GM23338 (cell line): Measurements from ENCODE around the gene FIG4.

Experiments
- CREB1 ChIP-seq: fragments of 250-450 bp; sonication (Bioruptor Pico); IDR thresholded peaks from 2 replicates; pipeline ENCODE4 v1.5.0; 2020; ENCODE audit warnings: low read depth, mild to moderate bottlenecking, moderate library complexity
- CTCF ChIP-seq, 2 experiments: fragments of 200-600 bp in 1 of 2; sonication (generic) in 1 of 2; conservative IDR thresholded peaks; 2 replicates each; pipeline versions ENCODE4 v1.5.1 to v1.6.1; 2016 to 2017; ENCODE audit warnings: antibody characterized with exemption in 2 of 2, low read depth in 2 of 2, mild to moderate bottlenecking in 2 of 2, moderate library complexity in 1 of 2
- ETS1 ChIP-seq: IDR thresholded peaks from 2 replicates; pipeline ENCODE4 v1.6.1; 2016; ENCODE audit warnings: antibody characterized with exemption
- EZH2 ChIP-seq: fragments of 200-600 bp; sonication (generic); IDR thresholded peaks from one replicate; pipeline ENCODE4 v1.8.0; 2017; ENCODE audit warnings: antibody characterized with exemption, mild to moderate bottlenecking, low read depth; ENCODE audit not compliant: unreplicated experiment
- EZH2phosphoT487 ChIP-seq: fragments of 200-600 bp; sonication (generic); IDR thresholded peaks from one replicate; pipeline ENCODE4 v1.8.1; 2018; ENCODE audit warnings: antibody characterized with exemption; ENCODE audit not compliant: unreplicated experiment
- JUNB ChIP-seq: IDR thresholded peaks from one replicate; pipeline ENCODE4 v1.6.1; 2016; ENCODE audit warnings: antibody characterized with exemption; ENCODE audit not compliant: unreplicated experiment
- NANOG ChIP-seq: IDR thresholded peaks from 2 replicates; pipeline ENCODE4 v1.6.1; 2016; ENCODE audit warnings: antibody characterized with exemption, borderline replicate concordance
- POLR2AphosphoS5 ChIP-seq: IDR thresholded peaks from 2 replicates; pipeline ENCODE4 v1.6.1; 2016; ENCODE audit warnings: antibody characterized with exemption, low read depth
- REST ChIP-seq: IDR thresholded peaks from one replicate; pipeline ENCODE4 v1.6.1; 2018; ENCODE audit warnings: antibody characterized with exemption; ENCODE audit not compliant: unreplicated experiment
- STAT1 ChIP-seq: IDR thresholded peaks from one replicate; pipeline ENCODE4 v1.6.1; 2016; ENCODE audit warnings: antibody characterized with exemption; ENCODE audit not compliant: unreplicated experiment
- ZNF331 ChIP-seq: fragments of 250-450 bp; sonication (Bioruptor Pico); IDR thresholded peaks from 2 replicates; pipeline ENCODE4 v1.5.0; 2020; ENCODE audit warnings: low read depth, mild to moderate bottlenecking, moderate library complexity
- ZNF462 ChIP-seq: fragments of 250-450 bp; sonication (Bioruptor Pico); IDR thresholded peaks from 2 replicates; pipeline ENCODE4 v1.5.0; 2020; ENCODE audit warnings: mild to moderate bottlenecking, moderate library complexity

- TF ChIP-seq CTCF (conservative IDR thresholded peaks at IDR 0.05; ENCODE audit: low read depth in 2 of 2): no peak
- no peak for TF ChIP-seq NANOG
- no peak for TF ChIP-seq REST
- no peak for TF ChIP-seq JUNB
- no peak for TF ChIP-seq EZH2phosphoT487
- TF ChIP-seq EZH2: no peak
- TF ChIP-seq POLR2AphosphoS5: no peak
- TF ChIP-seq CREB1 (CRISPR knock-in tag): no peak
- TF ChIP-seq ZNF462: no peak
- TF ChIP-seq ZNF331: no peak
- no peak for TF ChIP-seq STAT1
- no peak for TF ChIP-seq ETS1
These were observed 182.0 kb downstream of the FIG4 start for GRCh38 chr6:109872968-109873545.
